GM19035 (cell line): ENCODE measurements around the gene TTYH2.
"Not testable (repeated sequence)": the region's sequence is repeated elsewhere in the genome, so short reads cannot be mapped to it uniquely, and the experiment has no call there.

Experiments
- ATAC-seq: cut with Tn5 transposase; IDR thresholded peaks from one replicate; pipeline ENCODE4 v1.9.1; 2021; ENCODE audit not compliant: unreplicated experiment

Gene TTYH2

GRCh38 chr17:74212913-74213791, at the start of gene TTYH2:
Gene TTYH2, plus strand, starts transcription at chr17:74213571. Its CDS starts 17 bp downstream, at chr17:74213588.
- ATAC-seq = peak; percentile 64

- no peak for ATAC-seq
These were observed 49.5 kb upstream of the TTYH2 start for GRCh38 chr17:74163836-74164235.

GRCh38 chr17:74164446-74165045, 48.8 kb upstream of the TTYH2 start:
- ATAC-seq = no peak

- ATAC-seq = no peak
These were observed 47.5 kb upstream of the TTYH2 start for GRCh38 chr17:74165797-74166365.

GRCh38 chr17:74170924-74171323, 42.4 kb upstream of the TTYH2 start:
- no peak for ATAC-seq

GRCh38 chr17:74172700-74173099, 40.7 kb upstream of the TTYH2 start:
- ATAC-seq = no peak

- ATAC-seq = no peak
These were observed 36.8 kb upstream of the TTYH2 start for GRCh38 chr17:74176546-74177001.

GRCh38 chr17:74177018-74177450, 36.3 kb upstream of the TTYH2 start:
- no peak for ATAC-seq

GRCh38 chr17:74179576-74179975, 33.8 kb upstream of the TTYH2 start:
- no peak for ATAC-seq

GRCh38 chr17:74180336-74180735, 33.0 kb upstream of the TTYH2 start:
- ATAC-seq = no peak

GRCh38 chr17:74181341-74181740, 32.0 kb upstream of the TTYH2 start:
- no peak for ATAC-seq

- ATAC-seq = no peak
These were observed 31.2 kb upstream of the TTYH2 start for GRCh38 chr17:74182041-74182723.

GRCh38 chr17:74183411-74183810, 30.0 kb upstream of the TTYH2 start:
- ATAC-seq = no peak

GRCh38 chr17:74185571-74186185, 27.7 kb upstream of the TTYH2 start:
- ATAC-seq = no peak

- no peak for ATAC-seq
These were observed 26.9 kb upstream of the TTYH2 start for GRCh38 chr17:74186498-74186897.

GRCh38 chr17:74187761-74188160, 25.6 kb upstream of the TTYH2 start:
- no peak for ATAC-seq

- not testable (repeated sequence) for ATAC-seq
These were observed 24.7 kb upstream of the TTYH2 start for GRCh38 chr17:74188687-74189086.

GRCh38 chr17:74190154-74190553, 23.2 kb upstream of the TTYH2 start:
- peak; percentile 71 for ATAC-seq

GRCh38 chr17:74190807-74191406, 22.5 kb upstream of the TTYH2 start:
- no peak for ATAC-seq

GRCh38 chr17:74192950-74193781, 20.2 kb upstream of the TTYH2 start:
- ATAC-seq = no peak
